Right ventricle myocardium superior (tissue), 1 donor: ENCODE data around the gene RPL41. TPM values are rescaled to one million over a fixed set of nuclear protein-coding genes. Genes with fewer than 3 reads are reported as not detected.
"Not testable (repeated sequence)": the region's sequence is repeated elsewhere in the genome, so short reads cannot be mapped to it uniquely, and the experiment has no call there.

Source experiments
- ATAC-seq: fragments of 200-7000 bp; cut with Tn5 transposase; one replicate; pipeline ENCODE4 v1.9.1; 2020; ENCODE audit warnings: mild to moderate bottlenecking; ENCODE audit not compliant: poor library complexity
- DNase-seq: peaks from one replicate; pipeline ENCODE4 v3.0.0-alpha.2; 2020
- intact Hi-C: fragments of 100-400 bp; cut with DNase I; formaldehyde crosslinking; loops from one replicate; pipeline ENCODE4 v1.11.2; 2022
- long read RNA-seq: library from polyadenylated mRNA; unstranded; transcript quantifications from one replicate; pipeline ENCODE4 v2.0.0, GENCODE V29; 2021
- total RNA-seq: library from RNA; stranded (reverse); fragmentation: NEBNext Ultra II Directional; extraction: Animal tissue kit (Norgen Biotek cat#: 25700); gene quantifications from one replicate; pipeline ENCODE4 v1.2.1, GENCODE V29; 2021
- donor health status: DM: no; HTN: yes; CAD: no; lungs with severe emphysema.

Gene RPL41
- total RNA-seq = 1,888 TPM
- long read RNA-seq, transcript RPL41-202 (4 exons, 469 nt) = major isoform, 527 of 576 reads
- long read RNA-seq, transcript RPL41-204 (3 exons, 699 nt) = minor isoform, 28 of 576 reads
- long read RNA-seq, partial matches to known transcripts = 1 of 576 reads
- long read RNA-seq, other reads (novel, unspliced or antisense) = 19 of 576 reads

DNA sequence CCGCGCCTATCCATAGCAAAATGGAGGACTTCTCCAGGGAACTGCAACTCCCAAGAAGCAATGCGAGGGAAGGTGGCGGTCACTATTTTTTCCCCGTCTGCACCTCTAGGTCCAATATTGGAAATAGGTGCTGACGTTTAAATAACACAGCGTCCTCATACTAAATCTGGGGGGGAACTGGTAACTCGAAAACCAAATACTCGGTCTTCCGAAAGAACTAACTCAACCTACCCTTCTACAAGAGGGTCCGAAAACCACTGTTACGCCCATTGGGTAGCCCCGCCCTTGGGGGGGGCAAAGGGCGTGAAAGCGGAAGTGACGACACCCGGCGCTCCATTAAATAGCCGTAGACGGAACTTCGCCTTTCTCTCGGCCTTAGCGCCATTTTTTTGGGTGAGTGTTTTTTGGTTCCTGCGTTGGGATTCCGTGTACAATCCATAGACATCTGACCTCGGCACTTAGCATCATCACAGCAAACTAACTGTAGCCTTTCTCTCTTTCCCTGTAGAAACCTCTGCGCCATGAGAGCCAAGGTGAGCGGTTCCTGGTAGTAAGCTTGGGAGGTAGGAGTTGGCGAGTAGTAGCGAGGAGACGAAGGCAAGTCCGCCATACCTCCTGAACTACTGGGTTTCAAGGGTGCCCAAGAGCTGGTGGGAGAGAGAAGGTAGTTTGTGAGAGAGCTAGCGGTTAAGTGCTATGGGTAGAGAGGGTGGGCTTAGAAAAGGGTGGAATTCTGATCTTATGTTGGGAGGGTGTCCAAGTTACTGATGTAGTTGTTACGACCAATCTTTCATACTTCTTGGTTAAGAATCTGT lies at the start of gene RPL41:
RPL41 (plus strand) TSS at position 367 of the 815 bp plus-strand sequence.
- DNase-seq (peak; percentile 97), ATAC-seq (peak; percentile 81)
- intact Hi-C loops = loop anchor here (5.0 kb wide), 1 partner anchor 41 kb away; the partner anchor contains the start of gene MYL6

DNA sequence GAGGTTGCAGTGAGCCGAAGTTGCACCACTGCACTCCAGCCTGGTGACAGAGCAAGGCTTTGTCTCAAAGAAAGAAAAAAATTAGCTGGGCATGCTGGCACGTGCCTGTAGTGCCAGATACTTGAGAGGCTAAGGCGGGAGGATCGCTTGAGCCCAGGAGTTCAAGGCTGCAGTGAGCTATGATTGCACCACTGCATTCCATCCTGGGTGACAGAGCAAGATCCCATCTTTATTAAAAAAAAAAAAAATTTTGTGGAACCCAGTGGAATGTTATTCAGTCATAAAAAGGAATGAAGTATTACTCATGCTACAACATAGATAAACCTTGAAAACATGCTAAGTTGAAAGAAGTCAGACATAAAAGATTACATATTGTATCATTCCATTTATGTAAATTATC lies 44.8 kb upstream of the RPL41 start:
- intact Hi-C loops = no loop called here
- no peak for ATAC-seq
- no peak for DNase-seq

DNA sequence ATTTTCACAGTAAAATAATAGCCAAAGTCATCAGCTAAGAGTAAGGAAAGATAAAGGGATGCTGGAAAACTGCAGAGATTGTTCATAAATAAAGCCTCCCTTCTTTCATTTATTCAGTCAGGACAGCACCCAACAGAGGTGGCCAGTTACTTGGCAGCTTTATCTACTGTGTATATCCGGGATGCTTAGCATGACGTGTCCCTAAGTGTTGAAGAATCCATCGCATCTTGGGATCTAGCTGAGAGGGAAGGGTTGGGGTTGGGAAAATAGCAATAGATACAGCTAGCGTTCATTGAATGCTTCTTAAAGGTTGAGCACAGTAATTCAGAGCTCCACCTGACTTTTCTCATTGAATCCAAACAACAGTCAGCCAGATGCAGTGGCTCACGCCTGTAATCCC lies 42.0 kb upstream of the RPL41 start:
- intact Hi-C loops = no loop called here
- ATAC-seq = no peak

GRCh38 chr12:56077966-56078365 lies 38.5 kb upstream of the RPL41 start:
- ATAC-seq, intact Hi-C loops, DNase-seq: not testable (repeated sequence)

More for the DNA sequence above, 42.0 kb upstream of the RPL41 start:
- no peak for DNase-seq

DNA sequence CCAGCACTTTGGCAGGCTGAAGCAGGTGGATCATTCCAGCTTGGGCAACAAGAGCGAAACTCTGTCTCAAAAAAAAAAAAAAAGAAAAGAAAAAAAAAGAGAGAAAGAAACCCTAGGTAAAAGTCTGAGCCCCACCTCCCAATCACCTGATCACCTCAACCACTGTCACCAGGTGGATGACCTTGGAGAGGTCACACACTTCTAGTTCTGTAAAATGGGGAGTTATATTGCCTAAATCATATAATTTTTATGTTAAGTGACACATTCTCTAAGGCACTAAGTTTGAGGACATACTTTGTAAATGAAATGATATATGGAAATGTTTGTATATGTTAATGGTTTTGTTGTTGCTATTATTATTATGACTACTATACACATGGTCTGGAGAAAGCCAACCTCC lies 38.0 kb upstream of the RPL41 start:
- intact Hi-C loops = no loop called here
- DNase-seq (no peak), ATAC-seq (no peak)

GRCh38 chr12:56078931-56079722 lies 37.3 kb upstream of the RPL41 start:
- DNase-seq (peak; percentile 91), ATAC-seq (peak; percentile 89)
- intact Hi-C loops = no loop called here

DNA sequence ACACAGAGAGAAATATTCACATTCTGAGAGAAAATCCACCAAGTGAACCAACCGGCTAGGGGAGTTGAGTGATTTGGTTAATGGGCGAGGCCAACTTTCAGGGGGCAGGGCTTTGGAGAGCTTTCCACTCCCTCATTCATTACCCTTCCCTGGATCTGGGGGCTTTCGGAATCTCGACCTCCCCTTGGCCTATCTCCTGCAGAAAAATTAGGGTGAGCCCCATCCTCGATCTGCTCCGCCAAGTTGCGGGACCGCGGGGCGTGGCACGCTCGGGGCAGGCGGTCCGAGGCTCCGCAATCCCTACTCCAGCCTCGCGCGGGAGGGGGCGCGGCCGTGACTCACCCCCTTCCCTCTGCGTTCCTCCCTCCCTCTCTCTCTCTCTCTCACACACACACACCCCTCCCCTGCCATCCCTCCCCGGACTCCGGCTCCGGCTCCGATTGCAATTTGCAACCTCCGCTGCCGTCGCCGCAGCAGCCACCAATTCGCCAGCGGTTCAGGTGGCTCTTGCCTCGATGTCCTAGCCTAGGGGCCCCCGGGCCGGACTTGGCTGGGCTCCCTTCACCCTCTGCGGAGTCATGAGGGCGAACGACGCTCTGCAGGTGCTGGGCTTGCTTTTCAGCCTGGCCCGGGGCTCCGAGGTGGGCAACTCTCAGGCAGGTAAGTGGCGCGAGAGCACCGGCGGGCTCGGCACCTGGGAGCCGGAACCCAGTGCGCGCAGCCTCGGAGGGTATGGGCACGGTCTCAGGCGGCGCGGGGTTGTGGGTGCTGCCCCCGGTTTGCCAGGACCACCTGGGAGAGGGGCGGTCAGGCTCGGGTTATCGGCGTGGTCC lies 36.5 kb upstream of the RPL41 start, which contains the start of gene ERBB3:
ERBB3 (plus strand) TSS at position 443 of the 833 bp plus-strand sequence; CDS start at position 579, 136 bp downstream.
- DNase-seq = peak; percentile 78
- intact Hi-C loops = no loop called here
- peak; percentile 88 for ATAC-seq

- ATAC-seq (no peak), DNase-seq (no peak)
- intact Hi-C loops = no loop called here
Measured at GRCh38 chr12:56080556-56081138, 35.8 kb upstream of the RPL41 start.

DNA sequence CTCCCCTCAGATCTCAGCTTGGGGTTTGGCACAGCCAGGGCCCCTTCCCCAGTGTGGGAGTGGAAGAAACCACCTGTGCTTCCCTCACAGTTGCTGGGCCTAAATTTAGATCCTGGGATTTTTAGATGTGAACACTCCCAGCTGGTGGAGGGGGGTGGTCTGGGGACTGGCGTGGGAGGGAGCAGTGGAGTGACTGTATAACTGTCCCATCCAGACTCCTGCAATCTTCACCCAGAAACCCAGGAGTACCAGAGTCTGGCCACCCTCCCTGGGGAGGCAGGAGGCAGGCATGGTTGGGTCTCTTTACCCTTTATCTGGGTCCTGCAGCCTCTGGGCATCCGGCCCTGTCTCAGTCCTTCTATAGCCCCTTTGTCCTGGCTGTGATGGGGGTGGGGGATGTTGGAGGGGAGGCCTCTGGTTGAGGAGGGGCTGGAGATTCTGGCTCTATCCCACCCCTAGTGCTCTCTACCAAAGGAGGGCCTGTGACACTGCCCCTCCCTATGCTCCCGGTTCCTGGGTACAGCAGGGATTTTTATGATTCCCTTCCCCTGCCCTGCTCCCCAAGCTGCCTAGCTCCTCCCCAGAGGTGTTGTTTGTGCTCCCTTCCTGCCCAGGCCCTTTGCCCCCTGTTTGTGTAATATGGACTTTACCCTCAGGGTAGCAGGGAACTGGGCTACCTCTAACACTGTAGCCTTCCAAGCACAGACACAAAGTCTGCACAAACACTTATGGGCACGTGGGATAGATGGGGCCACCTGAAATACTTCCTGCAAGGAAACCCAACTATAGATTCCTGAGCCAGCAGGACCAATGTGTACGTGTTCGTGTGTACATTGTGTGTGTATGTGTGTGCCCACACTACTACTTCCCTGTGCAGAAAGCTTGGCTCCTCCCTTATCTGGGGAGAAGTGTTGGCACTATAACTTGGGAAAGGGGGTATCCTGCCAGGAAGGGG lies 34.8 kb upstream of the RPL41 start:
- intact Hi-C loops = no loop called here
- DNase-seq (no peak), ATAC-seq (no peak)

DNA sequence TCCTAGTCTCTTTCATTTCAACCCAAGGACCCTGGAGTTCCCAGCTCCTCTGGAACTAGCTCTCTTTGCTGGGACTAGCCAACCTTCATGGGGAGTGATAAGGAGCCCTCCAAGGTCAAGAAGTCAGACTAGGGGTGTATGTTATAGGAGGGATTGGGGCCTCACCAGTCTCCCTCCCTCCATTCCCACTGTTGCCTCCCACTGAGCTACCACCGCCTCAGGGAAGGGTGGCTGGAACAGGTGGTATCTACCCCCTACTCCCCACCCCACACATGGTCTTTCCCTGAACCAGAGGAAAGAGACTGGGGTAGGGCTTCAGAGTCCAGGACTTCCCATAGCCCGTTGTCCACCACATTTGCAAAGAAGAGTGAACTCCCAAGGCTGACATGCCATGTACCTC lies 34.1 kb upstream of the RPL41 start:
- ATAC-seq (no peak), DNase-seq (no peak)
- intact Hi-C loops = no loop called here

DNA sequence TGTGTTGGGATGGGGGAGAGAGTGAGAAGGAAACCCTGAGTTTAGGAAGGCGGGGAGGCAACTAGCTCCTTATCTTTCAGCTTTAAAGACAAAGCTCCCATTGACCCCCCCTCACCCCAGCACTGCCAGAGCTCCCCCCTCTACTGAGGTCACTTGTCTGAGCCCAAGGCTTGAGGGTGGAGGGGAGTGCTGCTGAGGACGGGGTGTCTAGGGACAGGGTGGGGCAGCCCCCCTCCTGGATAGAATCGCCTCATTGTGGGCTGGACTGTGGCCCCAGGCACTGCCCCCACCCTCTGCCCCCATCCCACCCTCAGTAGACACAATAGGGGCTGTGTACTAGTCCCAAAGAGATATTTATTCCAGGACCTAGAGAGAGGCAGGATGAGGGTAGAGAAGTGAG lies 33.5 kb upstream of the RPL41 start:
- DNase-seq (no peak), ATAC-seq (no peak)
- intact Hi-C loops = no loop called here

- DNase-seq = no peak
- intact Hi-C loops = no loop called here
- no peak for ATAC-seq
Measured at GRCh38 chr12:56084958-56085543, 31.4 kb upstream of the RPL41 start.

DNA sequence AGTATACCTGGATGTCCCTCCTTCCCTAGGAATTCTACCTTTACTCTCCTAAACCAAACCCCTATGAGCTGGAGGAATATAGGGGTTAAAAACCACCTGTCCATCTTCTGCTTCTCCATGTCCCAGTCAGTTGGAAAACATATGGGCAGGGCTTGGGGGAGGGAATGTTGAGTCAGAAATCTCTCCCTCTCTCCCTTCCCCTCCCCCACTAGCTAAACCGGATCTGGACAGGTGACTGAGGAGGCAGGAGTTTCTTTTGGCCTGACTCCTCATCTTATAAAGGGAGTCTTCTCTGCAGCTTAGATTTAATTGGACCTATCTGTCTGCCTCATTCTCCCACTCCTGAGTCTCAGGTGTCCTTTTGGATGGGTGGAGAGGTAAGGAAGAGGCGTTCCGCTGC lies 30.3 kb upstream of the RPL41 start:
- intact Hi-C loops = no loop called here
- DNase-seq = no peak
- ATAC-seq = no peak

DNA sequence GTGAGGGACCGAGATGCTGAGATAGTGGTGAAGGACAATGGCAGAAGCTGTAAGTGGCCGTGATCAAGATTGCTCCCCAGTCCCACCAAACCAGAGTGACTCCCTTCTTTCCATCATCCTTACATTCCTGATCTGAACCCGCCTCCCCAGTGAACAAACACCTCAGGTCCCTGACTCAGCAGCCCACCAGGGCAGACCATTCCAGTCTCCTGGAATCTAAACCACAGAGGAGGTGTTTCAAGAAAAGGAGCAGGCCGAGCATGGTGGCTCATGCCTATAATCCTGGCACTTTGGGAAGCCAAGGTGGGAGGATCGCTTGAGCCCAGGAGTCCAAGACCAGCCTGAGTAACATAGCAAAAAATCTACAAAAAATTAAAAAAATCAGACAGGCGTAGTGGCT lies 29.8 kb upstream of the RPL41 start:
- intact Hi-C loops = no loop called here
- DNase-seq = no peak
- no peak for ATAC-seq

DNA sequence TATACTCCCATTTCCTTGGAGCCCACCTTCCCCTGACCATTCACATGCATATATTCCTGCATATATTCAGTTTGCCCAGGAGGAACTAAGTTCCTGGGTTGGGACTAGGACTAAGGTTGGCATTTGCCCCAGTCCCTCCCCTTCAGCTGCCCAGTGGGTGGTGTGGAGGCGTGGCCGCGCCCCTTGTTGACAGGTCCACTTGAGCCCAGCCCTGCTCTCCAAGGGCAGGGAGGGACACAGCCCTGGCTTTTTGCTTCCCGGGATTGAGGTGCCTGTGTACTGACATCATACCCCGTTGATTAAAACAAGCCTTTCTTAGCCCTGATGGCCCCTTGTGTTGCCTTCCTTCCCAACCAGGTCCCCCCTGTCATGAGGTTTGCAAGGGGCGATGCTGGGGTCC lies 29.2 kb upstream of the RPL41 start:
- DNase-seq (peak; percentile 87), ATAC-seq (peak; percentile 97)
- intact Hi-C loops = no loop called here

- intact Hi-C loops = no loop called here
- DNase-seq (no peak), ATAC-seq (no peak)
Measured at GRCh38 chr12:56097738-56098137, 18.7 kb upstream of the RPL41 start.

DNA sequence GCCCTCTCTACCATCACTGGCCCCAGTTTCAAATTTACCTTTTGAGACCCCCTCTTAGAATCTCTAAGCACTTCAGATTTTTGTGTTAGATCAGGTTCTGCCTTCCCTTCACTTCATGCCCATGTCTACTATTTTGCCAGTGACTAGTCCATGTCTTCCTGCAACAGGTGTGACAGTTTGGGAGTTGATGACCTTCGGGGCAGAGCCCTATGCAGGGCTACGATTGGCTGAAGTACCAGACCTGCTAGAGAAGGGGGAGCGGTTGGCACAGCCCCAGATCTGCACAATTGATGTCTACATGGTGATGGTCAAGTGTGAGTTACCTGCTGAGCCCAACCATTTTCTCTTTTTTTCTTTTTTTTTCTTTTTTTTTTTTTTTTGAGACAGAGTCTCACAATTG lies 17.8 kb upstream of the RPL41 start:
- ATAC-seq (no peak), DNase-seq (no peak)
- intact Hi-C loops = no loop called here
